IMR-90 (cell line): Measurements from ENCODE around the gene NBEAL1. TPM values are rescaled to one million over a fixed set of nuclear protein-coding genes. Genes with fewer than 3 reads are reported as not detected.

Source experiments
- ATAC-seq: fragments of 200-7000 bp; cut with Tn5 transposase; 2 replicates; pipeline ENCODE4 v1.9.1; 2020; ENCODE audit warnings: low read depth, mild to moderate bottlenecking, moderate library complexity
- BruUV-seq: library from RNA; stranded (reverse); fragments of 400-500 nt; replicated peaks from 2 replicates; lab custom pipeline; 2021; lab: Mats Ljungman, UMichigan
- CTCF ChIA-PET: fragments of 300-600 bp; formaldehyde crosslinking; extraction: SDS; loops from one replicate; lab custom pipeline; 2021; ENCODE audit warnings: antibody characterized with exemption; lab: Yijun Ruan, JAX
- POLR2A ChIA-PET: fragments of 300-600 bp; sonication (Branson Sonifier 250); formaldehyde crosslinking; loops from one replicate; lab custom pipeline; 2022; ENCODE audit warnings: antibody characterized with exemption; ENCODE audit not compliant: unreplicated experiment; lab: Charles Lee
- DNase-seq: peaks from one replicate; pipeline ENCODE4 v3.0.0; 2013
- H2AFZ ChIP-seq: replicated peaks from 2 replicates; pipeline ENCODE3; 2013; ENCODE audit warnings: low read length, mild to moderate bottlenecking; ENCODE audit not compliant: poor library complexity
- H2AK5ac ChIP-seq: 2 replicates; pipeline ENCODE4 v1.6.1; 2013; ENCODE audit warnings: low read depth, low read length, inconsistent platforms
- H2AK9ac ChIP-seq: replicated peaks from 2 replicates; pipeline ENCODE3; 2013; ENCODE audit warnings: mild to moderate bottlenecking, low read depth, low read length, moderate library complexity; ENCODE audit not compliant: poor library complexity
- H2BK120ac ChIP-seq: 2 replicates; pipeline ENCODE4 v1.6.1; 2013; ENCODE audit warnings: low read depth, low read length, inconsistent platforms
- H2BK15ac ChIP-seq: 3 replicates; pipeline ENCODE4 v1.6.1; 2013; ENCODE audit warnings: low read depth, low read length, inconsistent platforms
- H2BK20ac ChIP-seq: 2 replicates; pipeline ENCODE4 v1.6.1; 2013; ENCODE audit warnings: low read depth, mild to moderate bottlenecking, inconsistent platforms, low read length, moderate library complexity
- H2BK5ac ChIP-seq: 2 replicates; pipeline ENCODE4 v1.6.1; 2013; ENCODE audit warnings: mild to moderate bottlenecking, low read depth, low read length, inconsistent platforms; ENCODE audit not compliant: poor library complexity, severe bottlenecking
- H3K14ac ChIP-seq: replicated peaks from 2 replicates; pipeline ENCODE4 v1.6.1; 2013; ENCODE audit warnings: low read depth, low read length, inconsistent platforms
- H3K18ac ChIP-seq: 2 replicates; pipeline ENCODE4 v1.6.1; 2013; ENCODE audit warnings: low read depth, low read length, control low read depth
- H3K23ac ChIP-seq: 2 replicates; pipeline ENCODE4 v1.6.1; 2013; ENCODE audit warnings: low read depth, low read length, inconsistent platforms
- H3K27ac ChIP-seq: 2 replicates; pipeline ENCODE4 v1.5.1; 2013; ENCODE audit warnings: mild to moderate bottlenecking, control low read depth, low read length; ENCODE audit not compliant: insufficient read depth
- H3K27me3 ChIP-seq: 2 replicates; pipeline ENCODE4 v1.6.1; 2013; ENCODE audit warnings: low read length; ENCODE audit not compliant: control insufficient read depth, insufficient read depth
- H3K36me3 ChIP-seq: 2 replicates; pipeline ENCODE4 v1.6.1; 2013; ENCODE audit warnings: low read length, mixed read lengths; ENCODE audit not compliant: control insufficient read depth, insufficient read depth
- H3K4ac ChIP-seq: 2 replicates; pipeline ENCODE4 v1.6.1; 2013; ENCODE audit warnings: low read depth, low read length, inconsistent platforms
- H3K4me1 ChIP-seq: 2 replicates; pipeline ENCODE4 v1.6.1; 2013; ENCODE audit warnings: low read length, mixed read lengths; ENCODE audit not compliant: control insufficient read depth, insufficient read depth
- H3K4me2 ChIP-seq: 2 replicates; pipeline ENCODE4 v1.6.1; 2013; ENCODE audit warnings: low read depth, mild to moderate bottlenecking, control low read depth, low read length, moderate library complexity
- H3K4me3 ChIP-seq: 2 replicates; pipeline ENCODE4 v1.5.1; 2013; ENCODE audit warnings: low read depth, mild to moderate bottlenecking, control low read depth, low read length, moderate library complexity; ENCODE audit not compliant: insufficient read depth
- H3K56ac ChIP-seq: 2 replicates; pipeline ENCODE4 v1.6.1; 2013; ENCODE audit warnings: low read length, inconsistent platforms; ENCODE audit not compliant: insufficient read depth; ENCODE audit errors: extremely low read depth
- H3K79me1 ChIP-seq, 2 experiments: 2 replicates each; pipeline ENCODE4 v1.6.1; 2013; ENCODE audit warnings: low read length in 2 of 2, inconsistent platforms in 1 of 2, low read depth in 1 of 2
- H3K9ac ChIP-seq: 2 replicates; pipeline ENCODE4 v1.6.1; 2013; ENCODE audit warnings: low read depth, low read length, control low read depth
- H3K9me1 ChIP-seq: 2 replicates; pipeline ENCODE4 v1.6.1; 2013; ENCODE audit warnings: low read length, inconsistent platforms; ENCODE audit not compliant: insufficient read depth
- H3K9me3 ChIP-seq: 2 replicates; pipeline ENCODE4 v1.6.1; 2013; ENCODE audit warnings: low read length; ENCODE audit not compliant: control insufficient read depth, insufficient read depth
- H4K20me1 ChIP-seq: 2 replicates; pipeline ENCODE4 v1.6.1; 2013; ENCODE audit warnings: low read length, inconsistent platforms; ENCODE audit not compliant: insufficient read depth
- H4K5ac ChIP-seq: 2 replicates; pipeline ENCODE4 v1.6.1; 2013; ENCODE audit warnings: mild to moderate bottlenecking, low read depth, low read length, control low read depth
- H4K8ac ChIP-seq, 2 experiments: 2 replicates each; pipeline ENCODE4 v1.6.1; 2013; ENCODE audit warnings: low read depth in 2 of 2, low read length in 2 of 2, control low read depth in 1 of 2, inconsistent platforms in 1 of 2
- H4K91ac ChIP-seq: 2 replicates; pipeline ENCODE4 v1.6.1; 2013; ENCODE audit warnings: low read depth, low read length, inconsistent platforms; ENCODE audit not compliant: insufficient read depth
- BHLHE40 ChIP-seq: fragments of 150-350 bp; IDR thresholded peaks from 2 replicates; pipeline ENCODE4 v1.6.1; 2016; ENCODE audit warnings: mild to moderate bottlenecking, low read depth, low read length
- CHD1 ChIP-seq: IDR thresholded peaks from 2 replicates; pipeline ENCODE4 v1.6.1; 2012; ENCODE audit warnings: low read depth, low read length, improper control_type of control experiment
- FOS ChIP-seq: fragments of 150-350 bp; IDR thresholded peaks from 2 replicates; pipeline ENCODE4 v1.6.1; 2016; ENCODE audit warnings: low read depth, low read length
- MAFK ChIP-seq: IDR thresholded peaks from 2 replicates; pipeline ENCODE4 v1.6.1; 2012; ENCODE audit warnings: low read depth, low read length, improper control_type of control experiment
- MAZ ChIP-seq: IDR thresholded peaks from 2 replicates; pipeline ENCODE4 v1.6.1; 2012; ENCODE audit warnings: low read depth, mild to moderate bottlenecking, low read length, improper control_type of control experiment, moderate library complexity, borderline replicate concordance
- MXI1 ChIP-seq: IDR thresholded peaks from 2 replicates; pipeline ENCODE4 v1.6.1; 2012; ENCODE audit warnings: low read depth, mild to moderate bottlenecking, low read length, moderate library complexity, borderline replicate concordance
- NFE2L2 ChIP-seq: fragments of 150-350 bp; IDR thresholded peaks from 2 replicates; pipeline ENCODE4 v1.6.1; 2016; ENCODE audit warnings: low read depth, mild to moderate bottlenecking, low read length
- POLR2A ChIP-seq: IDR thresholded peaks from 2 replicates; pipeline ENCODE4 v1.6.1; 2012; ENCODE audit warnings: mild to moderate bottlenecking, low read depth, low read length
- RCOR1 ChIP-seq: IDR thresholded peaks from 2 replicates; pipeline ENCODE4 v1.6.1; 2012; ENCODE audit warnings: mild to moderate bottlenecking, low read length, improper control_type of control experiment; ENCODE audit not compliant: insufficient replicate concordance
- RFX5 ChIP-seq: IDR thresholded peaks from 2 replicates; pipeline ENCODE4 v1.8.0; 2012; ENCODE audit warnings: low read depth, mild to moderate bottlenecking, low read length, moderate library complexity
- SMC3 ChIP-seq: fragments of 150-350 bp; IDR thresholded peaks from 2 replicates; pipeline ENCODE4 v1.6.1; 2016; ENCODE audit warnings: low read depth, mild to moderate bottlenecking, antibody characterized with exemption, low read length, moderate library complexity
- dilution Hi-C: fragments of 300-500 bp; cut with HindIII; formaldehyde crosslinking; loops from one replicate; pipeline ENCODE4 v1.14.3; 2018; ENCODE audit warnings: low sequenced_read_pairs; ENCODE audit not compliant: unreplicated experiment
- in situ Hi-C: fragments of 300-500 bp; cut with MboI; formaldehyde crosslinking; loops from 3 replicates; pipeline ENCODE4 v1.14.3; 2019; ENCODE audit warnings: low sequenced_read_pairs, inconsistent platforms, mixed read lengths
- intact Hi-C: fragments of 100-400 bp; cut with micrococcal nuclease; formaldehyde crosslinking; loops from 2 replicates; pipeline ENCODE4 v1.10.0; 2022
- polyA plus RNA-seq, 3 experiments: library from polyadenylated mRNA; depleted of rRNA; stranded (reverse); fragments of >200 nt; gene quantifications; 2 replicates each; pipeline ENCODE4 v1.2.3, GENCODE V29; 2012; ENCODE audit warnings: low replicate concordance in 1 of 3
- total RNA-seq: library from RNA; depleted of rRNA; stranded (reverse); fragments of >200 nt; gene quantifications from 2 replicates; pipeline ENCODE4 v1.2.3, GENCODE V29; 2012
- TF ChIP-seq, protein P1 (sequence below): conservative IDR thresholded peaks from 2 replicates; pipeline ENCODE4 v1.5.1; 2012; ENCODE audit warnings: mild to moderate bottlenecking, low read depth, low read length, improper control_type of control experiment
- TF ChIP-seq, protein P2 (sequence below): fragments of 150-350 bp; IDR thresholded peaks from 2 replicates; pipeline ENCODE4 v1.6.1; 2017; ENCODE audit warnings: mild to moderate bottlenecking, antibody characterized with exemption, low read length, low read depth
- TF ChIP-seq, protein P3 (sequence below): fragments of 150-350 bp; IDR thresholded peaks from 2 replicates; pipeline ENCODE4 v1.6.1; 2016; ENCODE audit warnings: low read depth, mild to moderate bottlenecking, low read length, moderate library complexity, borderline replicate concordance

NBEAL1 gene
- total and polyA plus RNA-seq, 2 of the 4 experiments (the other 2 are of a cell fraction) = 6.4 to 38.0 TPM

DNA sequence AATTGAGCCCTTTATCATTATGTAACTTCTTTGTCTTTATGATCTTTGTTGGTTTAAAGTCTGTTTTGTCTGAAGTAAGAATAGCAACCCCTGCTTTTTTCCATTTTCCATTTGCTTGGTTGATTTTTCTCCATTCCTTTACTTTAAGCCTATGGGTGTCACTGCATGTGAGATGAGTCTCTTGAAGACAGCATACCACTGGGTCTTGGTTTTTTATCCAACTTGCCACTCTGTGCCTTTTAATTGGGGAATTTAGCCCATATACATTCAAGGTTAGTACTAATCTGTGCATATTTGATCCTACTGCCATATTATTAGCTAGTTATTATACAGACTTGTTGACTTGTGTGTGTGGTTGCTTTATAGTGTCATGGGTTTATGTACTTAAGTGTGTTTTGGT is 89.6 kb downstream of the NBEAL1 start:
- H4K91ac ChIP-seq = no peak overlapping the region
- H2BK15ac ChIP-seq = no peak overlapping the region
- dilution Hi-C loops = no loop called here
- DNase-seq (no peak), ATAC-seq (no peak)
- no peak overlapping the region for H3K4me3 ChIP-seq
- no peak overlapping the region for H2BK5ac ChIP-seq
- H4K20me1 ChIP-seq = no peaks in the 10 kb centered on the region
- H3K4ac ChIP-seq = no peak overlapping the region
- no peak overlapping the region for H3K14ac ChIP-seq
- H3K4me1 ChIP-seq = no peaks in the 10 kb centered on the region; the same call in 1 of the 2 replicates
- intact Hi-C loops = loop anchor here (10.0 kb wide), 1 partner anchor 61 kb away; no protein-coding TSS in a partner anchor
- H3K23ac ChIP-seq = no peak overlapping the region
- H4K5ac ChIP-seq = no peak overlapping the region
- no peak overlapping the region for H2AK5ac ChIP-seq
- no peak overlapping the region for H2BK20ac ChIP-seq
- H2AFZ ChIP-seq = no peak overlapping the region
- H3K27me3 ChIP-seq = no peaks in the 10 kb centered on the region
- H3K56ac ChIP-seq = no peak overlapping the region
- no peaks in the 10 kb centered on the region for H3K9me1 ChIP-seq
- in situ Hi-C loops = no loop called here
- 0 out of 4 replicates have a peak, but pooled peaks cover 0 to 3% of the 10 kb centered on the region in 2 experiments for H3K79me1 ChIP-seq
- ChIA-PET POLR2A (no interaction called here), CTCF (interaction anchor here (0.6 kb wide), 1 partner anchor 546 kb away, joined by 5 read pairs; no protein-coding TSS in a partner anchor)
- TF ChIP-seq RCOR1 = no peak
- TF ChIP-seq SMC3 = no peak
- no peak for TF ChIP-seq POLR2A
- TF ChIP-seq RFX5 = no peak
- no peak for TF ChIP-seq NFE2L2
- TF ChIP-seq, protein P1, sequence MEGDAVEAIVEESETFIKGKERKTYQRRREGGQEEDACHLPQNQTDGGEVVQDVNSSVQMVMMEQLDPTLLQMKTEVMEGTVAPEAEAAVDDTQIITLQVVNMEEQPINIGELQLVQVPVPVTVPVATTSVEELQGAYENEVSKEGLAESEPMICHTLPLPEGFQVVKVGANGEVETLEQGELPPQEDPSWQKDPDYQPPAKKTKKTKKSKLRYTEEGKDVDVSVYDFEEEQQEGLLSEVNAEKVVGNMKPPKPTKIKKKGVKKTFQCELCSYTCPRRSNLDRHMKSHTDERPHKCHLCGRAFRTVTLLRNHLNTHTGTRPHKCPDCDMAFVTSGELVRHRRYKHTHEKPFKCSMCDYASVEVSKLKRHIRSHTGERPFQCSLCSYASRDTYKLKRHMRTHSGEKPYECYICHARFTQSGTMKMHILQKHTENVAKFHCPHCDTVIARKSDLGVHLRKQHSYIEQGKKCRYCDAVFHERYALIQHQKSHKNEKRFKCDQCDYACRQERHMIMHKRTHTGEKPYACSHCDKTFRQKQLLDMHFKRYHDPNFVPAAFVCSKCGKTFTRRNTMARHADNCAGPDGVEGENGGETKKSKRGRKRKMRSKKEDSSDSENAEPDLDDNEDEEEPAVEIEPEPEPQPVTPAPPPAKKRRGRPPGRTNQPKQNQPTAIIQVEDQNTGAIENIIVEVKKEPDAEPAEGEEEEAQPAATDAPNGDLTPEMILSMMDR = no peak
- no peak for TF ChIP-seq MAFK
- TF ChIP-seq, protein P2, sequence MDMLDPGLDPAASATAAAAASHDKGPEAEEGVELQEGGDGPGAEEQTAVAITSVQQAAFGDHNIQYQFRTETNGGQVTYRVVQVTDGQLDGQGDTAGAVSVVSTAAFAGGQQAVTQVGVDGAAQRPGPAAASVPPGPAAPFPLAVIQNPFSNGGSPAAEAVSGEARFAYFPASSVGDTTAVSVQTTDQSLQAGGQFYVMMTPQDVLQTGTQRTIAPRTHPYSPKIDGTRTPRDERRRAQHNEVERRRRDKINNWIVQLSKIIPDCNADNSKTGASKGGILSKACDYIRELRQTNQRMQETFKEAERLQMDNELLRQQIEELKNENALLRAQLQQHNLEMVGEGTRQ = no peak
- TF ChIP-seq, protein P3, sequence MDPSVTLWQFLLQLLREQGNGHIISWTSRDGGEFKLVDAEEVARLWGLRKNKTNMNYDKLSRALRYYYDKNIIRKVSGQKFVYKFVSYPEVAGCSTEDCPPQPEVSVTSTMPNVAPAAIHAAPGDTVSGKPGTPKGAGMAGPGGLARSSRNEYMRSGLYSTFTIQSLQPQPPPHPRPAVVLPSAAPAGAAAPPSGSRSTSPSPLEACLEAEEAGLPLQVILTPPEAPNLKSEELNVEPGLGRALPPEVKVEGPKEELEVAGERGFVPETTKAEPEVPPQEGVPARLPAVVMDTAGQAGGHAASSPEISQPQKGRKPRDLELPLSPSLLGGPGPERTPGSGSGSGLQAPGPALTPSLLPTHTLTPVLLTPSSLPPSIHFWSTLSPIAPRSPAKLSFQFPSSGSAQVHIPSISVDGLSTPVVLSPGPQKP = no peak
- no peak for TF ChIP-seq MXI1
- TF ChIP-seq FOS = no peak
- no peak for TF ChIP-seq BHLHE40
- no peak for TF ChIP-seq CHD1
- TF ChIP-seq MAZ = no peak
- H3K27ac ChIP-seq = no peak overlapping the region
- no peak overlapping the region for H4K8ac ChIP-seq
- H2BK120ac ChIP-seq = no peak overlapping the region
- H3K9me3 ChIP-seq = peaks cover 4% of the 10 kb centered on the region
- H3K36me3 ChIP-seq = peaks cover 26% of the 10 kb centered on the region
- H3K18ac ChIP-seq = no peak overlapping the region
- no peak overlapping the region for H2AK9ac ChIP-seq
- no TSS peak for BruUV-seq
- H3K4me2 ChIP-seq = no peak overlapping the region
- no peak overlapping the region for H3K9ac ChIP-seq
